Stimulated activated CD8-positive, alpha-beta memory T cell treated with anti-CD3 and anti-CD28 coated beads, Interleukin-4, amount 100 ng/mL, for 1 hour (primary cell): ENCODE measurements around the gene ZNF337.
"Not testable (repeated sequence)": the region's sequence is repeated elsewhere in the genome, so short reads cannot be mapped to it uniquely, and the experiment has no call there.

Source experiments
- DNase-seq, 2 donors: peaks; one replicate each; pipeline ENCODE4 v3.0.0-alpha.2; 2020; ENCODE audit warnings: low read depth in 2 of 2, low spot score in 1 of 2

ZNF337 gene

GRCh38 chr20:25695532-25696370 lies 902 bp downstream of the ZNF337 start:
- no peak for DNase-seq

- DNase-seq, result no peak
These were observed 4.2 kb downstream of the ZNF337 start for GRCh38 chr20:25692499-25692898.

- DNase-seq, result no peak
These were observed 6.2 kb downstream of the ZNF337 start for GRCh38 chr20:25690427-25690826.

- DNase-seq, result no peak
These were observed 10.3 kb downstream of the ZNF337 start for GRCh38 chr20:25686081-25687067.

DNA sequence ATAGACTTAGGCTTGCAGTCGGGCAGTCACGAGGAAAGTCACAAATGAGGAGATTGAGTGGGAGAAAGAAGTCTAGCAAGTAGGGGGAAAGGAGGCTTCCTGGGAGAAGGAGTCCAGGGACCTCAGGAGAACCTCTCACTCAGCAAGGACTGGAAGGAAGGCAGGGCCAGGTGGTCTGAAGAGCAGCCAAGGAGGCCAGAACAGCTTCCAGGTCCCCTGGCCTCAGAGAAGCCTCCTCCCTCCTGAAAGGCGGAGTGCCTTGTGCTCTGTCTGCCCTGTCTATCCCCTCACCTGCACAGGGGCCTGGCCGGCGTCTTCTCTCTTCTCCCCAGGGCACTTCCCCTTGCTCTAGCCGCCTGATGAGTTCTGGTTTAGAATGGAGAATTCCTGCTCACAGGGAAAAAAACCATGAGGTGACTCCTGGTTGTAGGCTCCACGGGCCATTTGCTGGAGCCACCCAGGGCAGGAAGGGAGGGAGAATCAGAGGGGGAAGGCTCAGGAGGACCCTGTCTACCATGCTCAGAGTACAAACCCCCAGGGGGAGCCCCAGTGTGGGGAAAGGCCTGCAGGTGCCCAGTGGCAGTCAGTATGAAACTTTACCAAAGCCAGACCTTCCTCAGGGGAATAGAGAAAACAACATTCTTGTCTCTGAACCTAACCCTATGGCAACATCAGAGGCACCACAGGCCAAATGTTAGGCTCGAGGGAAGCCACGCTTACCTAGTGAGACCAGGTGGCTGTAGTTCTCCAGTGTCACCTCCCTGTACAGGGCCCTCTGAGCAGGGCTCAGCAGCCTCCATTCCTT lies 11.2 kb downstream of the ZNF337 start:
- DNase-seq, result no peak

DNA sequence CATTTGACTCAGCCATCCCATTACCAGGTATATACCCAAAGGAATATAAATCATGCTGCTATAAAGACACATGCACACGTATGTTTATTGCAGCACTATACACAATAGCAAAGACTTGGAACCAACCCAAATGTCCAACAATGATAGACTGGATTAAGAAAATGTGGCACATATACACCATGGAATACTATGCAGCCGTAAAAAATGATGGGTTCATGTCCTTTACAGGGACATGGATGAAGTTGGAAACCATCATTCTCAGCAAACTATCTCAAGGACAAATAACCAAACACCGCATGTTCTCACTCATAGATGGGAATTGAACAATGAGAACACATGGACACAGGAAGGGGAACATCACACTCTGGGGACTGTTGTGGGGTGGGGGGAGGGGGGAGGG lies 12.8 kb downstream of the ZNF337 start:
- DNase-seq, result not testable (repeated sequence)

- DNase-seq, result no peak
These were observed 13.6 kb downstream of the ZNF337 start for GRCh38 chr20:25683050-25683449.

DNA sequence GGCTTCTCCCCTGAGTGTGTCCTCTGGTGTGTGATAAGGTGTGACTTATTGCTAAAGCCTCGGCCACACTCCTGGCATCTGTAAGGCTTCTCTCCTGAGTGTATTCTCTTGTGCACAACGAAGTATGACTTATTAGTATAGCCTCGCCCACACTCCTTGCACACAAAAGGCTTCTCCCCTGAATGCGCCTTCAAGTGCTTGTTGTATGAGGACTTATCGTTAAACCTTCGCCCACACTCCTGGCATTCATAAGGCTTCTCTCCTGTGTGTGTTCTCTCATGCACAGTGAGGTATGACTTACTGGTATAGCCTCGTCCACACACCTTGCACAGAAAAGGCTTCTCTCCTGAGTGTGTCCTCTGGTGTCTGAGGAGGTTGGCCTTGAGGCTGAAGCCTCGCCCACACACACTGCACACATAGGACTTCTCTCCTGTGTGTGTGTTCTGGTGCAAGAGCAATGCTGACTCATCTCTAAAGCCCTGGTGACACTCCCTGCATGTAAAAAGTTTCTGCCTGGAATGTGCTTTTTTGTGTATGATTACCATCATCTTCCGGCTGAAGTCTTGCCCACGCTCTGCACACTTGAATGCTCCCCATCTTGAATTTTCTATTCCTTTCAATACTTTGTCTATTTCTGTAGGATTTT lies 20.4 kb downstream of the ZNF337 start:
- DNase-seq, result no peak

DNA sequence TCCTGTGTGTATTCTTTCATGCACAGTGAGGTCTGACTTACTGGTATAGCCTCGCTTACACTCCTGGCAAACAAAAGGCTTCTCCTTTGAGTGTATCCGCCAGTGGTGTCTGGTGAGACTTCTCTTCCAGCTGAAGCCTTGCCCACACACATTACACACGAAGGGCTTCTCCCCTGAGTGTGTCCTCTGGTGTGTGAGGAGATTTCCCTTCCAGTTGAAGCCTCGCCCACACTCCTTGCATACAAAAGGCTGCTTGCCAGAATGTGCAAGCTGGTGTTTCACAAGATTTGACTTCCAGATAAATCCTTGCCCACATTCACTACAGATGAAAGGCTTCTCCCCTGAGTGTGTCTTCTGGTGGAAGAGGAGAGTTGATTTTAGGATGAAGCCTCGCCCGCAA lies 21.5 kb downstream of the ZNF337 start:
- no peak for DNase-seq

DNA sequence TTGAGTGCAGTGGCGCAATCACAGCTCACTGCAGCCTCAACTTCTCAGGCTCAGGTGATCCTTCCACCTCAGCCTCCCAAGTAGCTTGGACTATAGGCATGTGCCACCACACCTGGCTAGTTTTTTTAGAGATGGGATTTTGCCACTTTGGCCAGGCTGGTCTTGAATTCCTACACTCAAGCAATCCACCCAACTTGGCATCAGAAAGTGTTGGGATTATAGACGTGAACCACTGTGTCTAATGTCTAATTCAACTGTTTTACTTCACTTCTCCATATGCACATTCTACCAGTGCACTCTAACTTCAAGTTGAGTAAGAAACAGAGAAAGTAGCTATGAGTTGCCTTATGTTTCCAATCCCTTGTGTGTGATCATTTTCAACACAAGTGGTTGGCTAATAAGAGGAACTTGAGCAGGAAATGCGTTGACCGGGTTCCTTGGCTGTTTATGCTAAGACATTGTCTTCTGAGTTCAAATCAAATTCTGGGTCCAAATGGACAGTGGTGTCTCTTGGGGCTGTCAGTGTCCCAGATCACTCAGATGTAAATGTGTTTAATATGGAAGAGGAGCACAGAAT lies 23.9 kb downstream of the ZNF337 start:
- no peak for DNase-seq

DNA sequence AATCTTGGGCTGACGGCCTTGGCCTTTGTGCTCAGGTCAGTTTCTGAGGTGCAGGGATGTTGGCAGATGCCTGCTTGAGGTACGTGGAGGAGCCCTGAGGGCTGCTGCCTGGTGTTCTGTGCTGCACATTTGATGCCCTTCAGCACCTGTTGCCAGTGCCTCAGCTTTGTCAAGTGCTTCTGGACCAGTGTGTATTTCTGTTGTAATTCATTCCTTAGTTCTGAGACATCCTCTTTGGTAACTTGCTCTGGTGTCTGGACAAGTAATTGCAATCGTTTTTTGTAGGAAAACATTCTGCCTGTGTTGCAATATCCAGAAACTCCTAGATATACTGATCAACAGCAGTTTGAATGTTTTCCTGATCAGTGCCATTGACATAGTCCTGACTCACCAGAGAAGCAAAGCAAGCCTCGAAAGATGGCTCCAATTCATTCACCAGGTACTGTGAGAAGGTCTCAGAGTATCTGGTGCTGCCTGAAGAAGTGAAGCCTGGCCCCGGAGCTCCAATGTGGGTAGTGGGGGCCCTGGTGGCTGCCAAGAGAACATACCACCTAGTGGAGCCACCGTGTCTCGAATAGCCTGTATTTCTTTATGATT lies 26.7 kb downstream of the ZNF337 start:
- no peak for DNase-seq

DNA sequence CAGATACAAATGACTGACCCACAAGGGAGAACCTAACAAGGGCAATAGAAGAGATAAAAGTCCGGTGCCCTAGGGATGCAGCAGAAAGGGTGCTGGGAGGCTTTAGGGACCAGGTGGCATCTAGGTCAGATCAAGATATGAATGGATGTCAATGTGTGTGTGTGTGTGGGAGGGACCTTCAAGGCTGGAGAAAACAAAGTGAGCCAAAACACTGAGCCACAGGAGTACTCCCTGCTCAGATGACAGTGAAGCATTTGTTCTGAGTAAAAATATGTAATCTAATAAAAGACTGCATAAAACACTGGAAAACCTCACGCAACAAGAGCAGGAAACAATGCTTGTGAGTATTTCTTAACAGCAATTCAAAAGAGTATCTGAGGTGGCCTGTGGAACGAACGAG lies 28.2 kb downstream of the ZNF337 start:
- DNase-seq, result no peak

DNA sequence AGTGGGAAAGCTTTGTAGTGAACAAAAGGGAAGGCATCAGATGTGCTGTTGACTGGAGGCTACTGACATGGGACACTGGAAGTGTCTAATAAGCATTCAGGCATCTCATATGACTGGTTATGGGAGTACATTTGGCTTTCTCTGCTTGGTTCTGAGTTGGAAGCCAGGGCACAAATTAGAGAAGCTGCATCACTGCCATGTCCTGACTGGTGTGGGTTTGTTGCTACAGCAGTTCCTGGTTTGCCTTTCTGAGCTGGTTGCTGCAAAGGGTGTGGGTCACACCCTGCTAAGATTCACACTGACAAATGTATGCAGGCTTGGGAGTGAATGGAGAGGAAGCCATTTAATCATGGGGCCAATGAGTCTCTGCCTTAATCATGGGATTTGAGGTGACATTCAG lies 36.7 kb downstream of the ZNF337 start:
- no peak for DNase-seq

- no peak for DNase-seq
These were observed 42.2 kb downstream of the ZNF337 start for GRCh38 chr20:25654487-25654886.

DNA sequence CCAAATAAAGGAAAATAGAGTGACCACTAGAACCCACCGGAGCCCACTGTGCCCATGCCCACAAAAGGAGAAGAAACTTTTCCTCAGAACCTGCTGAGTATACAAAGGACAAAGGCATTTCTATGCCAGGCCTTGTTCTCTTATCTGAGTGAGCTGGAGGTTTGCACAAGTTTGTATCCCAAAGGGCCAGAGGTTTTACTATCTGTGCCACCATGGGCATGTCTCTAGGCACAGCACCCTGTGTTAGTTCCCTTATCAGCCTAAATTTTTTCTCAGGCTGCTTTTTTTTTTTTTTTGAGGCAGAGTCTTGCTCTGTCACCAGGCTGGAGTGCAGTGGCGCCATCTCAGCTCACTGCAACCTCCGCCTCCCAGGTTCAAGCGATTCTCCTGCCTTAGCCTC lies 43.8 kb downstream of the ZNF337 start:
- not testable (repeated sequence) for DNase-seq

- no peak for DNase-seq
These were observed 51.8 kb downstream of the ZNF337 start for GRCh38 chr20:25644814-25645213.

DNA sequence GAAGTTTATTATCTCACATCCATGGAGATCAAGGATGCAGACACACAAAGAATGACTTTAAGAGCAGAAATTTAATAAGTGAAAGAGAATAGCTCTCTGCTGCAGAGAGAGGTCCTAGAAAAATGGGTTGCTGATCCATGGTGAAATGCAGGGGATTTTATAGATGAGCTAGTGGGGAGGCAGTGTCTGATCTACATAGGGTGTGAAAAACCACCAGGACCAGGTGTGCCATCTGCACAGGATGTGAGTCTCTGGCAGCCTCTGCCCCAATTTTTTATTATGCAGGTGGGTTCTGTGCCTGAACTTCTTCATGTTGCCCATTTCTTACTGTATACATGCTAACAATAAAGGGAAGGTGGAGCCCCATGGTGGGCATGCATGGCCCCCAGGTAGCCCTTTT lies 52.9 kb downstream of the ZNF337 start:
- no peak for DNase-seq

DNA sequence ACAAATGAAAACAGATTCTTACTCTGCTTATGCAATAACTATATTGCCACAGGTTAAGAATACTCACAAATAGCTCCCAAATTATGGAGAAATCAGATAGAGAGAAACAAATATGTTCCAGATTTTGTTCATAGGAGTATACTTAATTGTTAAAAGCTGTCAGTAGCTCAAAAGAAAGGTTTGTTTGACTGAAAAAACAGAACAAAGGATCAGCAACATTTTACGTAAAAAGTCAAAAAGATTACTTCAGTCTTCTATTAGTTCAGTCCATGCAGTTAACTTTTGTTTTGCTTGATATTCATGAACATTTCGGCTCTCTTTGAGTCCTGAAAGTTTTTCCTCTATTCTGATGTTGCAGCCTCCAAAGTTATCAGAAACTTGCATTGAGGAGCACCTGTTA lies 59.4 kb downstream of the ZNF337 start:
- no peak for DNase-seq

- DNase-seq, result no peak
These were observed 63.5 kb downstream of the ZNF337 start for GRCh38 chr20:25632940-25633790.
